Fibroblast of gingiva (primary cell): Measurements from ENCODE around the gene BOD1L1.

ENCODE experiments used
- DNase-seq: peaks from one replicate; pipeline ENCODE4 v3.0.0-alpha.2; 2011; ENCODE audit warnings: low read depth

Gene BOD1L1

DNA sequence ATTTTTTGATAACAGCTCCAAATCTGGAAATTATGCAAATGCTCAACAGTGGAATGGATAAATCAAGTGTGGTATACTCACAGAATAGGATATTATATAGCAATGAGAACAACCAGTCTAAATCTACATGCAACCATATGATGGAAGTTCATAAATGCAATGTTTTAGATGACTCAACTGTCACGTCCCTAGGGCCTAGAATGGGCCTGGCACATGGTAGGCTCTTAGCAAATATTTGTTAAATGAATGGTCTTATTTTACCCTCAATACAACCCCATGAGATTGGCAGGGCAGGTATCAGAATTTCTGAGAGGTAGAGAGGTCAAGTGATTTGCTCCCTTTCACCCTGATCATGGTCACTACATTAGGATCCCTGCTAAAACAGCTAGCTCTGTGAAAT lies 68.6 kb downstream of the BOD1L1 start:
- no peak for DNase-seq

- DNase-seq, result no peak
These were observed 72.2 kb downstream of the BOD1L1 start for GRCh38 chr4:13555325-13555724.

DNA sequence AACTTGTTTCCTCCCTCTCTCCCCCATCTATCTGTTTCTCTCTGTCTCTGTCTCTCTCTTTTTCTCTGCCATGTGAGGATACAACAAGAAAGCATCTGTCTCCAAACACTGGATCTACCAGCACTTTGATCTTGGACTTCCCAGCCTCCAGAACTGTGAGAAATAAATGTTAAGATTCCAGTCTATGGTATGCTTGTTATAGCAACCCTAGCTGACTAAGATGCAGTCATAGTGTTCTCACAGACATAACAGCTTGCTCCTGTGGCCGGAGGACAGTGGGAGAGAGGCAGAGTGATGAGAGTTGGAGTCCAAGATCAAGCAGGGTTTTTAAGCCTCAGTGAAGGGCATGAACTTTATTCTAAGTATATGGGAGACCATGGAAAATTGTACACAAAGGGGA lies 74.4 kb downstream of the BOD1L1 start:
- DNase-seq, result no peak

GRCh38 chr4:13548984-13549546 lies 78.5 kb downstream of the BOD1L1 start:
- peak; percentile 56 for DNase-seq

- DNase-seq, result no peak
These were observed 79.2 kb downstream of the BOD1L1 start for GRCh38 chr4:13548059-13548983.

GRCh38 chr4:13547485-13548041 lies 80.0 kb downstream of the BOD1L1 start:
- no peak for DNase-seq

DNA sequence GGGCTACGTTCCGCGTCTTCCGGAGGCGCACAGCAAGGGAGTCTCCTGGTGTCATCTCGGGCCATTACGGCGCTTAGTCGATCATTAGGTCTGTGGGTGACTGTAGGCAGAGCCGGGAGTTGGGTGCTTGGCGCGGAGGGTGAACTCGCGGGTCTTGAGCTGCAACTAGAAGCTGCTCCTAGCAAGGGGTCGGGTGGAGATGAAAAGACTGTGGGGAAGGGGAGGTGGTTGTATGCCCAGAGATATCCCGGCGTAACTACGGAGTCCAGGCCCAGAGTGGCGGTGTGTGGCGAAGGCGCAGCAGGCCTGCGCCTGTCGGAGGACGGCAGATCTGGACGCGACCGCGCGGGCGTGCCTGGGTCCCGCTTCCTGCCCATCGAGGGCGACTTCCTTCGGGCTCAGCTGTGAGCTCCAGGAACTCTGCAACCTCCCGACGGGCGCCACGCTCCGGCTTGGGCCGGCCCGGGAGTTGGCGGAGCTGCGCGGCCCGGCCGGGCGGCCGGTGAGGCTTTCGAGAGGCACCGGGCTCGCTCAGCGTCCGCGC lies 80.5 kb downstream of the BOD1L1 start:
- DNase-seq, result no peak

DNA sequence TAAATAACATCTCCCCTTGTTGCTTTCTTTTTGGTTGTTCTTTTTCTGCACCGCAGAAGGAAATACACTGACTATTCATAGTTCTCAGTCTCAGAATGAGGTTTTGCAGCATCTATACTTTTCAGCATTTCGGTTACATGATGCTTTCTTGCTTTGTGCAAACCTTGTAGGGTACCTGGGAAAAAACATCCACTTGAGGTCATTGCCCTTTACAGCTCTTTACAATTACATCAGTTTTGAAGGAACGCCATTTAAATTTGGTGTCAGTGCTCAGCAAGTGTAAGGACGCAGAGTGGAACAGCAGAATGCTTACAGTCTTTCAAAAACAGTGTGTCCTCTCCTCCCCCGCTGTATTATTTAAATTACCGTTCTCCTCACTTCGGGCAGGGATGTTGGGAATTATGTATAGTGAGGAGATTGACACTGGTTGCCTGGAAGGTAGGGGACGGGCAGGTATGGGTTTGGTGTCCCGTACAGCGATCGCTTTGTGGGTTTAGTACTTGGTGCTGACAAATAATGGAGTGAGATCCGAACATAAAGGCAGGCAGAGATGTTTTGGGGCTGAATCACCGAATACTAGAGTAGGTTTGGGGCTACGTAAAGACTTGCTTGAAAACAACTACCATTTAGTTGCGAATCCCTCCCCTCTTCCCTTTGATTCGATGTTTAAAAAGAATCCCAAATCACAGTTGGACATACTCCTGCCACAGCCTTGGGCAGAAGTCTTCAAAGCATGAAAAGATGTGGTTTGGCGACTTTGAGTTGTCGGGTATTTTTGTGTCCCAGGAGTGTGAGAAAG lies 81.2 kb downstream of the BOD1L1 start:
- DNase-seq, result no peak

DNA sequence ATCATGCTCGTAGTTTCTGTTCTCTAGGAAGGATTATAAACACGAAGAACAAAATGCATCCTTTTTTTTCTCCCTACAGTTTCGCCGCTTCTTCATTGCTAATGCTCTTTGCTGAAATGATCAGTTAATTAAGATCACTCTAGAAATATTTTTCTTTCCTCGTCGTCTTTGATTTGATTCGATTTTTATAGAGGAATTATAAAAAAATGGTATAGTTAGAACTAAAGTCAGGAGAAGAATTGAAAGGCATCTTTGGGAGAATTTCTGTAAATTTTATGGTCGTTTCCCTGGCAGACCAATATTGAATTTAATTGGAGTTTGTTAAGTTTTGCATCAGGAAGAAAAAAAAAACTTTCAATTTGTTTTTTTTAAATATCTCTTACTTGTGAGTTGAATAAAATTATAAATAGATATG lies 82.1 kb downstream of the BOD1L1 start:
- DNase-seq, result no peak

DNA sequence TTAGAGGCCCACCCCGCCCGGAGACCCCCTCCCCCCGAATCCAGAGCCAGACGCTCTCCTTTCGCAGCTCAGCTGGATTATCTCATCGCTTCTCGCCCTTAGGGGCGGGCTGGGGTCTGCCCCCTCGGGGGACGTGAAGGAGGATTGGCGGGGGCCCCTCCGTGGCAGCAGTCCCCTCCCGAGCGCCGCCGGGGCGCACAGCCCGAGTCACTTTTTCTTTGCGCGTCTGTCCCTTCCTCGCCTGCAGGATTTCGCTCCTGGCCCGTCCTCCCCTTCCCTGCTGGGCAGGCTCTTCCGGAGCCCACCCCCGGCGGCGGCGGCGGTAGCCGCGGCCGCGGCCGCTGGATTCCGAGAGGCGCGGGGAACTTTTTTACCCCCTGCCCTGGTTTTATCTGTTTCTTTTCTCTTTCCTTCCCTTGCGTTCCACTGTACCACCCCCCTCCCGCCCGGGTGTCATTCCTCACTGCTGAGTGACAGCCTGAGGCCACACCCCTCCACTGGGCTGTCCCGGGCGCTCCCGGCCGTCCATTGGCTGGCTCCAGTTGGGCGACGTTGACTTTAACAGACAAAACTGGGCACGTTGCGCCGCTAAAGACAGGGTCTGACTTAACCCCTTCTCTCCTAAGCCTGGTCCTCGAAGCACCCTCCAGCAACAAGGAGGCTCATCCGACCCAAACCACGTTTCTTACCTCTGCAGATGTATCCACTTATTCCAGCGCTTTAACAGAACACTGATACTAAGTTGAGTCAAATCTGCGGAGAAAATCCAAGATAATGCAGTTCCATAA lies 82.7 kb downstream of the BOD1L1 start:
- peak; percentile 48 for DNase-seq

- no peak for DNase-seq
These were observed 83.5 kb downstream of the BOD1L1 start, which contains the start of gene NKX3-2 for GRCh38 chr4:13543839-13544605. NKX3-2 (minus strand) TSS chr4:13544508; CDS start chr4:13544414, 94 bp downstream.

DNA sequence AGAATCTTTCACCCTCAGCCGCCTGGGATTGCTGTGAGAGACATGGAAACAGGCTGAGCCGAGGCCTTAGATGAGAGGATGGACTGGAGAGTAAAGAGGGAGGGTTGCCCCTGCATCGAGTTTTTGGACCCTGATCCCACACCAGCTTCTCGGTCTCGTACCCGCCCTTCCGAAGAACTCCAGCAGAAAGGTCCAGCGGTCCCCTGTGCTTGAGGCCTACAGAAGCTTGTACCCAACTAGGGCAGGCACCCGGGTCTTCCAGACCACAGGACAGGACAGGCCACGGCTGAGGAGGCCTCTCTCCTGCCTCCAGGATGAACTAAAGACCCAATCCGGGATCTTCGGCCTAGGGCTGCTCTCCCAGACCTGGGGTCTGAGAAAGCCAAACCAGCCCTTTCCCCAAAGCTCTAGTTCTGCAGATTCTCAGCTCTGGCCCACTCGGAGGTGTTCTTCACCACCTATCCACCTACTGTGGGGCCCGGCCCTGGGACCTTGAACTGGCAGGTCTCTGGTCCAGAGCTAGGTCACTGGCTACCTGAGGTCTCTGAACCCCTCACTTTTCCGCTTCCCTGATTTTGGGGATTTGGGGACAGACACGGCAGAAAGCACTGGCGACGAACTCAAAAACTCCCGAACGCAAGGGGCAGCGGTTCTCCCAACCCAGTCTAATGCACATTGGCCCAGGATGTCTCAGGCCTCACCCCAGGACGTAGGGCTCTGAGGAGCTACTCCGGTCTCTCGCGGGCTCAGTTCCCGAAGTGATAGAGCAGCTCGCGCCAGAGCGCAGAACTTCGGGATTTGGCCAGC lies 84.3 kb downstream of the BOD1L1 start:
- DNase-seq, result no peak

DNA sequence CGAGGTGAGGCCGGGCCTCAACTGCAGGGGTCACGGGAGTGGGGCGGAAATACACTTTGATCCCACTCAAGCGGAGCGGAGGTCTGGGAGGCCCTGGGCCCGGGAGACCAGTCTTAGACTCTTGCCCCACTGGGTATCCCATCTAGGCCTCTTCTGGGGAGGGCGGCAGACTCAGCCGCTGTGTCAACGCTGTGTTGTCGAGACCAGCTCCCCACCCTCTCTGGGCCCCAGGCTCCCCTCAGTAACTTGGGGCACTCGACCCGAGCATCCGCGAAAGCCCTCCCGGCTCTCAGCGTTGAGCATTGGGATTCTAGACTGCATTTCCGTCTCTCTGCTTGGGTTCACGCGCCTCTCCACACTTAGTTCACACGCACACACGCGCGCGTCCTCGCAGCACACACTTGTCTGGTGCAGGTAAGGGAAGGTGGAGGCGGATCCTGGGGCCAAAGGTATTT lies 84.9 kb downstream of the BOD1L1 start:
- no peak for DNase-seq

DNA sequence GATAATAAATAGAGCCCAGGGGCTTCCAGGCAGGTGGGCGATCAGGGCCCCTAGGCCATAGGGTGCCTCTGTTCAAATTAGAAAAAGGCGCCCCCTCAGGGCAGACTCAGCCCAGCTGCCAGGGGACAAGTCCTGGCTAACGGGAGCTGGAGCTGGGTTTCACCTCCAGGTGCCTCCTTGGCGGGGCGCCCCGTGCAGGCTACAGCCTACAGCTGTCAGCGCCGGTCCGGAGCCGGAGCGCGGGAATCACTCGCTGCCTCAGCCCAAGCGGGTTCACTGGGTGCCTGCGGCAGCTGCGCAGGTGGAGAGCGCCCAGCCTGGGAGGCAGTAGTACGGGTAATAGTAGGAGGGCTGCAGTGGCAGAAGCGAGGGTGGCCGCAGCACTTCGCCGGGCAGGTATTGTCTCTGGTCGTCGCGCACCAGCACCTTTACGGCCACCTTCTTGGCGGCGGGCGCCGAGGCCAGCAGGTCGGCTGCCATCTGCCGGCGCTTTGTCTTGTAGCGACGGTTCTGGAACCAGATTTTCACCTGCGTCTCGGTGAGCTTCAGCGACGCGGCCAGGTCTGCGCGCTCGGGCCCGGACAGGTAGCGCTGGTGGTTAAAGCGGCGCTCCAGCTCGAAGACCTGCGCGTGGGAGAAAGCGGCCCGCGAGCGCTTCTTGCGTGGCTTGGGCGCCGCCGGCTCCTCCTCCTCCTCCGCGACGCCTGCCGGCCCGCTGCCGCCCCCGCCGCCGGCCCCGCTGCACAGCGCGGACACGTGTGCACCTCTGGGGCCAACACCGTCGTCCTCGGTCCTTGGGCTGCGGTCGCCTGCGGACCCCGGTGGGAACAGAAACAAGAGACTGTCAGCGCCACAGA lies 85.6 kb downstream of the BOD1L1 start:
- DNase-seq, result no peak

- DNase-seq, result no peak
These were observed 86.3 kb downstream of the BOD1L1 start for GRCh38 chr4:13541176-13541604.

GRCh38 chr4:13540446-13541175 lies 86.9 kb downstream of the BOD1L1 start:
- no peak for DNase-seq

DNA sequence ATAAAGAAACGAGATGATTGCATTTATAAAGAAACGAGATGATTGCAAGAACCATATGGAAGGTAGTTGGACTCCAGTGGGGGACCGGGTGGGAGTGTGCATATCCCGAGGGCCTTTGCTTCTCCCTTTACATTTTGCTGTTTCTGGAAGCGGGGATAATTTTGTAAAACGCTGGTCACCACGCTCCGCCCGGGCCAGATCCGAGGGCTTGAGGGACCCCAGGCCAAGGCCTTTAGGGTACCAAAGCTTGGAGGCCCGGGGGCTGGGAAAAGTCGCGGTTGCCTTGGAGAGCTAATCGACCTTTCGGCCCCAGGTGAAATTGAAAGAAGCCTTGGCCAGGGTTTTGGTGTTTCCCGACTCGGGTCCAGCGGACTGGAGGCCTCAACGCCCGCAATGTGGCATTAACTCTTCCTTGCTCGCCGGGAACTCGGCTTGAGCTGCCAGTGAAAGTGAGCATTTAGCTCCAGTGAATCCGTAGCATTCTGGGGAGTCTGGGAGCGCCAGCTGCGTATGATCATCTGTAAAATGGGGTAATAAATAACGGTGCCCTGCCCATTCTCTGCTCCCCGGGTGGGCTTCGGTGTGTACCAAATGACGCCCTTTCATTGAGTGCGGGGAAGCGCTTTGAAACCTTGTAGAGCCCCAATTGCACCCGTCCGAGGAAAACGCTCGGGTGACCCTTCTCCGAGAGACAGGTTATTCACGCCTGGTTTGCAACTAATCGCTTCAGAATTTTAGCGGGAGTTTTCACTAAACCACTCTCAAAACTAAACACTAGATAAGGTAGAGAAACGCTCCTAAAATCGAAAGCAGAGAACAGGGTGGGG lies 87.7 kb downstream of the BOD1L1 start:
- DNase-seq, result no peak
